ENCODE results near the gene ATXN7L3B. TPM values are rescaled to one million over a fixed set of nuclear protein-coding genes. Genes with fewer than 3 reads are reported as not detected.
A peak's percentile ranks its signal among the peaks of the same experiment; 100 is the strongest.
"Not testable (repeated sequence)": the region's sequence is repeated elsewhere in the genome, so short reads cannot be mapped to it uniquely, and the experiment has no call there.

The ATXN7L3B gene
- 18.1 TPM for total RNA-seq
- long read RNA-seq, full-length matches to known transcripts: 56 of 56 reads
- long read RNA-seq, partial matches to known transcripts: 0 of 56 reads
- long read RNA-seq, other reads (novel, unspliced or antisense): 0 of 56 reads

GRCh38 chr12:74537707-74538385 lies at the start of gene ATXN7L3B:
TSS of gene ATXN7L3B (plus strand) at chr12:74537835. CDS start at chr12:74538113, 278 bp downstream.
- peak; percentile 97 for DNase-seq (ENCODE audit: low spot score)
- intact Hi-C loops (cut with DNase I): no loop called here

GRCh38 chr12:74488134-74488533 lies 49.5 kb upstream of the ATXN7L3B start:
- DNase-seq (ENCODE audit: low spot score): no peak
- intact Hi-C loops (cut with DNase I): no loop called here

GRCh38 chr12:74489543-74489942 lies 48.1 kb upstream of the ATXN7L3B start:
- no peak for DNase-seq (ENCODE audit: low spot score)
- intact Hi-C loops (cut with DNase I): no loop called here

GRCh38 chr12:74490390-74491064 lies 47.1 kb upstream of the ATXN7L3B start:
- no peak for DNase-seq (ENCODE audit: low spot score)
- intact Hi-C loops (cut with DNase I): no loop called here

GRCh38 chr12:74491374-74491773 lies 46.3 kb upstream of the ATXN7L3B start:
- no peak for DNase-seq (ENCODE audit: low spot score)
- intact Hi-C loops (cut with DNase I): no loop called here

GRCh38 chr12:74499192-74499591 lies 38.4 kb upstream of the ATXN7L3B start:
- intact Hi-C loops (cut with DNase I): no loop called here

GRCh38 chr12:74508873-74509657 lies 28.6 kb upstream of the ATXN7L3B start:
- intact Hi-C loops (cut with DNase I); DNase-seq (ENCODE audit: low spot score): not testable (repeated sequence)

More at GRCh38 chr12:74499192-74499591, 38.4 kb upstream of the ATXN7L3B start:
- DNase-seq (ENCODE audit: low spot score): no peak

GRCh38 chr12:74509886-74510285 lies 27.7 kb upstream of the ATXN7L3B start:
- intact Hi-C loops (cut with DNase I): no loop called here
- DNase-seq (ENCODE audit: low spot score): no peak

- intact Hi-C loops (cut with DNase I): no loop called here
- DNase-seq (ENCODE audit: low spot score): no peak
These were observed 23.4 kb upstream of the ATXN7L3B start for GRCh38 chr12:74514098-74514872.

- no peak for DNase-seq (ENCODE audit: low spot score)
- intact Hi-C loops (cut with DNase I): no loop called here
These were observed 21.8 kb upstream of the ATXN7L3B start for GRCh38 chr12:74515849-74516248.

- intact Hi-C loops (cut with DNase I): no loop called here
- DNase-seq (ENCODE audit: low spot score): no peak
These were observed 11.1 kb upstream of the ATXN7L3B start for GRCh38 chr12:74526535-74526934.

- intact Hi-C loops (cut with DNase I): no loop called here
These were observed 10.1 kb upstream of the ATXN7L3B start for GRCh38 chr12:74527491-74527890.

GRCh38 chr12:74530676-74531075 lies 7.0 kb upstream of the ATXN7L3B start:
- no peak for DNase-seq (ENCODE audit: low spot score)
- intact Hi-C loops (cut with DNase I): no loop called here

More at GRCh38 chr12:74527491-74527890, 10.1 kb upstream of the ATXN7L3B start:
- no peak for DNase-seq (ENCODE audit: low spot score)

- DNase-seq (ENCODE audit: low spot score): no peak
- intact Hi-C loops (cut with DNase I): no loop called here
These were observed 2.1 kb upstream of the ATXN7L3B start for GRCh38 chr12:74535536-74535935.

GRCh38 chr12:74537126-74537706 lies 419 bp upstream of the ATXN7L3B start:
- intact Hi-C loops (cut with DNase I): no loop called here
- no peak for DNase-seq (ENCODE audit: low spot score)

GRCh38 chr12:74538491-74539258 lies 1.0 kb downstream of the ATXN7L3B start:
- intact Hi-C loops (cut with DNase I): no loop called here
- DNase-seq (ENCODE audit: low spot score): no peak

GRCh38 chr12:74539261-74539660 lies 1.6 kb downstream of the ATXN7L3B start:
- intact Hi-C loops (cut with DNase I): no loop called here
- DNase-seq (ENCODE audit: low spot score): no peak

GRCh38 chr12:74539765-74540526 lies 2.3 kb downstream of the ATXN7L3B start:
- DNase-seq (ENCODE audit: low spot score): no peak
- intact Hi-C loops (cut with DNase I): no loop called here

Measured in cardiac septum (tissue), 1 donor.